Loucy (cell line): ENCODE results near the gene SCGB3A2.

Experiments
- EZH2phosphoT487 ChIP-seq: fragments of 200-600 bp; IDR thresholded peaks from 2 replicates; pipeline ENCODE4 v1.6.1; 2018; ENCODE audit warnings: antibody characterized with exemption, mild to moderate bottlenecking, moderate library complexity, borderline replicate concordance
- TF ChIP-seq, protein P1 (sequence below): fragments of 200-600 bp; sonication (generic); conservative IDR thresholded peaks from 2 replicates; pipeline ENCODE4 v1.5.1; 2014; ENCODE audit warnings: mild to moderate bottlenecking, antibody characterized with exemption, low read length

DNA sequence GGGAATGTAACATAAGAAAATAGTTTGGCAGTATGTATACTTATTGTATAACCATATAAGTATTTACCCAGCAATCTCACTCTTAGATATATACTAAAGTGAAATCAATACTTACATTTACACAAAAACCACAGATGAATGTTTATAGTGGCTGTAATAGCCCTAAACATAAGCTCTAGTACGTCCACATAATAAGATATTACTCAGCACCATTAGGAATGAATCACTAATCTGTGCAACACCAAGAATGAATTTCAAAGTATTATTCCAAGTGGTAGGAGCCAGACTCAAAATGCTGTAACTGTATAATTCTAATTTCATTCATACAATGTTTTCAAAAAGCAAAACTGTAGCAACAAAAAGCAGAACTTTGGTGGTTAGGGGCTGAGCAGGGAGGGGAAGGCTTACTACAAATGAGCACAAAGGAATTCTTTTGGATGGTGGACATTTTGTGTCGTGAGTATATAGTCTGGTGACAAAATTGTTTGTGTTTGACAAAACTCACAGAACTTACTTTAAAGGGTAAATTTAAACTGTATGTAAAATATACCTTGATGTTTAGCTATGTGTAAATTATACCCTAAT is 39.7 kb downstream of the SCGB3A2 start:
- TF ChIP-seq, protein P1, sequence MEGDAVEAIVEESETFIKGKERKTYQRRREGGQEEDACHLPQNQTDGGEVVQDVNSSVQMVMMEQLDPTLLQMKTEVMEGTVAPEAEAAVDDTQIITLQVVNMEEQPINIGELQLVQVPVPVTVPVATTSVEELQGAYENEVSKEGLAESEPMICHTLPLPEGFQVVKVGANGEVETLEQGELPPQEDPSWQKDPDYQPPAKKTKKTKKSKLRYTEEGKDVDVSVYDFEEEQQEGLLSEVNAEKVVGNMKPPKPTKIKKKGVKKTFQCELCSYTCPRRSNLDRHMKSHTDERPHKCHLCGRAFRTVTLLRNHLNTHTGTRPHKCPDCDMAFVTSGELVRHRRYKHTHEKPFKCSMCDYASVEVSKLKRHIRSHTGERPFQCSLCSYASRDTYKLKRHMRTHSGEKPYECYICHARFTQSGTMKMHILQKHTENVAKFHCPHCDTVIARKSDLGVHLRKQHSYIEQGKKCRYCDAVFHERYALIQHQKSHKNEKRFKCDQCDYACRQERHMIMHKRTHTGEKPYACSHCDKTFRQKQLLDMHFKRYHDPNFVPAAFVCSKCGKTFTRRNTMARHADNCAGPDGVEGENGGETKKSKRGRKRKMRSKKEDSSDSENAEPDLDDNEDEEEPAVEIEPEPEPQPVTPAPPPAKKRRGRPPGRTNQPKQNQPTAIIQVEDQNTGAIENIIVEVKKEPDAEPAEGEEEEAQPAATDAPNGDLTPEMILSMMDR, result no peak
- TF ChIP-seq EZH2phosphoT487, result no peak
